Keratinocyte (primary cell): ENCODE results near the gene SCNN1B. TPM values are rescaled to one million over a fixed set of nuclear protein-coding genes. Genes with fewer than 3 reads are reported as not detected.

Experiments
- DNase-seq: peaks from one replicate; pipeline ENCODE4 v3.0.0-alpha.2; 2011; ENCODE audit warnings: low read depth, missing footprints, low spot score
- FAIRE-seq: peaks from 2 replicates; lab custom pipeline; 2011; peaks lifted over from hg19 to GRCh38; lab: Jason Lieb, UNC
- H2AFZ ChIP-seq: 2 replicates; pipeline ENCODE4 v1.6.0; 2012; ENCODE audit warnings: low read length, control low read depth, inconsistent platforms; ENCODE audit not compliant: control insufficient read depth
- H3K27ac ChIP-seq: 2 replicates; pipeline ENCODE4 v1.5.1; 2011; ENCODE audit warnings: low read length; ENCODE audit not compliant: control insufficient read depth, insufficient read depth
- H3K27me3 ChIP-seq: 3 replicates; pipeline ENCODE4 v1.6.0; 2011; ENCODE audit warnings: low read length; ENCODE audit not compliant: control insufficient read depth, insufficient read depth; ENCODE audit errors: extremely low read depth
- H3K36me3 ChIP-seq, 2 experiments: 2 replicates in 1 of 2; 3 replicates in 1 of 2; pipeline ENCODE4 v1.5.1; 2011; ENCODE audit warnings: low read length in 2 of 2, mild to moderate bottlenecking in 1 of 2; ENCODE audit not compliant: control insufficient read depth in 2 of 2, insufficient read depth in 2 of 2; ENCODE audit errors: extremely low read depth in 1 of 2
- H3K4me1 ChIP-seq: 3 replicates; pipeline ENCODE4 v1.5.1; 2011; ENCODE audit warnings: low read length; ENCODE audit not compliant: control insufficient read depth, insufficient read depth; ENCODE audit errors: extremely low read depth
- H3K4me2 ChIP-seq: 3 replicates; pipeline ENCODE4 v1.6.0; 2011; ENCODE audit warnings: low read depth, low read length; ENCODE audit not compliant: control insufficient read depth, insufficient read depth; ENCODE audit errors: extremely low read depth
- H3K4me3 ChIP-seq, 3 experiments: fragments of 200-600 bp in 1 of 3; sonication (generic) in 1 of 3; 2 replicates in 2 of 3; 3 replicates in 1 of 3; pipeline ENCODE4 v1.5.1; 2011 to 2016; ENCODE audit warnings: low read length in 3 of 3, mild to moderate bottlenecking in 3 of 3, control low read depth in 2 of 3, inconsistent platforms in 1 of 3, low read depth in 1 of 3, mixed read lengths in 1 of 3, mixed run types in 1 of 3, moderate library complexity in 1 of 3; ENCODE audit not compliant: control insufficient read depth in 2 of 3, insufficient read depth in 2 of 3; ENCODE audit errors: extremely low read depth in 1 of 3
- H3K79me2 ChIP-seq: 2 replicates; pipeline ENCODE4 v1.6.0; 2012; ENCODE audit warnings: low read length; ENCODE audit not compliant: control insufficient read depth, insufficient read depth
- H3K9ac ChIP-seq: 3 replicates; pipeline ENCODE4 v1.6.0; 2011; ENCODE audit warnings: low read length; ENCODE audit not compliant: control insufficient read depth, insufficient read depth; ENCODE audit errors: extremely low read depth
- H3K9me1 ChIP-seq: 3 replicates; pipeline ENCODE4 v1.6.0; 2011; ENCODE audit warnings: low read length; ENCODE audit not compliant: control insufficient read depth, insufficient read depth; ENCODE audit errors: extremely low read depth
- H3K9me3 ChIP-seq: 2 replicates; pipeline ENCODE4 v1.5.1; 2012; ENCODE audit warnings: low read depth, low read length; ENCODE audit not compliant: control insufficient read depth
- H4K20me1 ChIP-seq: 3 replicates; pipeline ENCODE4 v1.6.0; 2011; ENCODE audit warnings: low read length; ENCODE audit not compliant: control insufficient read depth, insufficient read depth; ENCODE audit errors: extremely low read depth
- CTCF ChIP-seq, 3 experiments: IDR thresholded peaks in 1 of 3; conservative IDR thresholded peaks in 1 of 3; optimal IDR thresholded peaks in 1 of 3; 2 replicates in 2 of 3; 3 replicates in 1 of 3; pipeline versions ENCODE3 to v1.5.1; 2011; ENCODE audit warnings: low read length in 3 of 3, mild to moderate bottlenecking in 3 of 3, moderate library complexity in 2 of 3, control low read depth in 1 of 3, inconsistent platforms in 1 of 3; ENCODE audit not compliant: insufficient read depth in 2 of 3; ENCODE audit errors: extremely low read depth in 1 of 3
- EZH2 ChIP-seq: IDR thresholded peaks from one replicate; pipeline ENCODE4 v1.6.1; 2012; ENCODE audit warnings: inconsistent platforms, mild to moderate bottlenecking, low read length, moderate library complexity
- dilution Hi-C: fragments of 300-500 bp; cut with MboI; formaldehyde crosslinking; loops from one replicate; pipeline ENCODE4 v1.7.0; 2020; ENCODE audit warnings: low sequenced_read_pairs; ENCODE audit not compliant: extremely low pct_ligation_motif_present
- polyA plus RNA-seq, 5 experiments: library from polyadenylated mRNA; depleted of rRNA in 3 of 5; stranded (reverse) in 3 of 5; stranded (forward) in 1 of 5; unstranded in 1 of 5; fragments of >200 nt; gene quantifications; 1 replicate in 1 of 5; 2 replicates in 3 of 5; 3 replicates in 1 of 5; pipeline versions ENCODE4 v1.2.1 to v1.2.3, GENCODE V29; 2011 to 2012; ENCODE audit warnings: missing spikeins in 2 of 5, low read depth in 1 of 5, low replicate concordance in 1 of 5

Gene SCNN1B
- polyA plus RNA-seq, 1 donor (not counting 4 experiments of a cell fraction or from before 2014, with no cell fraction given) = 0.92 TPM

DNA sequence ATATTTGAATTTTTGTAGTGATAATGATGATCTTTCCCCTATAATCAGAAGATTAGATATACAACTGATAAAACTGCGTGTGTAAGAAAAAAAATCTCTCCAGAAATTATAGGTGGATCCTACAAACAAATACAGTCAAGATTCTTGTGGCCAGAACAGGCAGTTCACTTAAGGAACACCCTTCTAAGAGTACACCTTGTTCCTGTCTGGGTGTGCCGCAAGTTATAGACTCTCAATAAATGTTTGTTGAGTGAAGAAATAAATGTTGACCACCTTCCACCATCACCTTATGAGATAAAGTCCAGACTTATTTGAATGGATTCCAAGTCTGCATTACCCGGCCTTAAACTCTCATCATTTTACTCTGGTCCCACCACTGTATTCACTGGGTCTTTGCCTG lies 45.7 kb upstream of the SCNN1B start:
- TF ChIP-seq CTCF (optimal IDR thresholded peaks at IDR 0.05 in 1 of 3, IDR thresholded peaks at IDR 0.05 in 1 of 3, conservative IDR thresholded peaks at IDR 0.05 in 1 of 3; ENCODE audit: extremely low read depth in 1 of 3, insufficient read depth in 2 of 3, low read length in 3 of 3) = no peak
- TF ChIP-seq EZH2 = no peak
- no peaks in the 10 kb centered on the region for H3K79me2 ChIP-seq
- no peaks in the 10 kb centered on the region for H3K9me3 ChIP-seq
- H3K4me1 ChIP-seq = peaks cover 15% of the 10 kb centered on the region
- H3K9me1 ChIP-seq = no peaks in the 10 kb centered on the region
- H3K36me3 ChIP-seq = no peaks in the 10 kb centered on the region
- no peak overlapping the region for H2AFZ ChIP-seq
- H3K4me3 ChIP-seq = no peak overlapping the region
- H3K9ac ChIP-seq = no peak overlapping the region
- dilution Hi-C loops = no loop called here
- no peak overlapping the region for H3K4me2 ChIP-seq
- H3K27me3 ChIP-seq = no peaks in the 10 kb centered on the region
- H4K20me1 ChIP-seq = no peaks in the 10 kb centered on the region
- no peak overlapping the region for H3K27ac ChIP-seq
- DNase-seq = no peak
- no peak for FAIRE-seq

GRCh38 chr16:23257682-23258081 lies 44.4 kb upstream of the SCNN1B start:
- peak overlapping the region; percentile 7 for H3K4me2 ChIP-seq
- H3K36me3 ChIP-seq = no peaks in the 10 kb centered on the region
- H3K9me1 ChIP-seq = no peaks in the 10 kb centered on the region
- FAIRE-seq (no peak), DNase-seq (no peak)
- H3K4me1 ChIP-seq = peaks cover 15% of the 10 kb centered on the region
- no peak for TF ChIP-seq CTCF (optimal IDR thresholded peaks at IDR 0.05 in 1 of 3, IDR thresholded peaks at IDR 0.05 in 1 of 3, conservative IDR thresholded peaks at IDR 0.05 in 1 of 3; ENCODE audit: extremely low read depth in 1 of 3, insufficient read depth in 2 of 3, low read length in 3 of 3)
- no peak for TF ChIP-seq EZH2
- H2AFZ ChIP-seq = no peak overlapping the region
- H4K20me1 ChIP-seq = no peaks in the 10 kb centered on the region
- H3K9ac ChIP-seq = no peak overlapping the region
- no peaks in the 10 kb centered on the region for H3K27me3 ChIP-seq
- H3K79me2 ChIP-seq = no peaks in the 10 kb centered on the region
- H3K9me3 ChIP-seq = no peaks in the 10 kb centered on the region
- no peak overlapping the region for H3K4me3 ChIP-seq
- dilution Hi-C loops = no loop called here
- no peak overlapping the region for H3K27ac ChIP-seq
